Osteoblast (primary cell): Measurements from ENCODE around the gene FARP1. TPM values are rescaled to one million over a fixed set of nuclear protein-coding genes. Genes with fewer than 3 reads are reported as not detected.

Experiments used
- DNase-seq: peaks from one replicate; pipeline ENCODE4 v3.0.0; 2011; ENCODE audit warnings: low spot score, mixed read lengths; ENCODE audit not compliant: insufficient read length; ENCODE audit errors: missing footprints
- H2AFZ ChIP-seq: 2 replicates; pipeline ENCODE4 v1.6.0; 2011; ENCODE audit warnings: mild to moderate bottlenecking, low read length
- H3K27ac ChIP-seq: 2 replicates; pipeline ENCODE4 v1.5.1; 2011; ENCODE audit warnings: mild to moderate bottlenecking, low read depth, low read length, moderate library complexity
- H3K27me3 ChIP-seq: 2 replicates; pipeline ENCODE4 v1.6.0; 2012; ENCODE audit warnings: mild to moderate bottlenecking, control low read depth, inconsistent platforms, low read length, moderate library complexity; ENCODE audit not compliant: insufficient read depth
- H3K36me3 ChIP-seq: 2 replicates; pipeline ENCODE4 v1.5.1; 2011; ENCODE audit warnings: mild to moderate bottlenecking, low read length, control low read depth, moderate library complexity; ENCODE audit not compliant: insufficient read depth
- H3K4me1 ChIP-seq: 2 replicates; pipeline ENCODE4 v1.5.1; 2011; ENCODE audit warnings: mild to moderate bottlenecking, low read length, control low read depth, moderate library complexity; ENCODE audit not compliant: insufficient read depth
- H3K4me2 ChIP-seq: 2 replicates; pipeline ENCODE4 v1.6.0; 2011; ENCODE audit warnings: mild to moderate bottlenecking, low read length; ENCODE audit not compliant: insufficient read depth
- H3K4me3 ChIP-seq: fragments of 200-600 bp; sonication (generic); 3 replicates; pipeline ENCODE4 v1.5.1; 2012; ENCODE audit warnings: mild to moderate bottlenecking, low read length, inconsistent platforms; ENCODE audit not compliant: insufficient read depth
- H3K79me2 ChIP-seq: 2 replicates; pipeline ENCODE4 v1.6.0; 2012; ENCODE audit warnings: mild to moderate bottlenecking, low read length, control low read depth, inconsistent platforms; ENCODE audit not compliant: insufficient read depth
- H3K9me3 ChIP-seq: 2 replicates; pipeline ENCODE4 v1.5.1; 2011; ENCODE audit warnings: low read depth, low read length, control low read depth
- H4K20me1 ChIP-seq: 2 replicates; pipeline ENCODE4 v1.6.0; 2012; ENCODE audit warnings: mild to moderate bottlenecking, low read length, control low read depth; ENCODE audit not compliant: insufficient read depth
- total RNA-seq: library from RNA; depleted of rRNA; stranded (reverse); fragments of >200 nt; gene quantifications from 2 replicates; pipeline ENCODE4 v1.2.3, GENCODE V29; 2012
- TF ChIP-seq, protein P1 (sequence below): IDR thresholded peaks from 2 replicates; pipeline ENCODE4 v1.5.1; 2011; ENCODE audit warnings: mild to moderate bottlenecking, low read depth, low read length, moderate library complexity; ENCODE audit errors: extremely low read depth

FARP1 gene, protein sequence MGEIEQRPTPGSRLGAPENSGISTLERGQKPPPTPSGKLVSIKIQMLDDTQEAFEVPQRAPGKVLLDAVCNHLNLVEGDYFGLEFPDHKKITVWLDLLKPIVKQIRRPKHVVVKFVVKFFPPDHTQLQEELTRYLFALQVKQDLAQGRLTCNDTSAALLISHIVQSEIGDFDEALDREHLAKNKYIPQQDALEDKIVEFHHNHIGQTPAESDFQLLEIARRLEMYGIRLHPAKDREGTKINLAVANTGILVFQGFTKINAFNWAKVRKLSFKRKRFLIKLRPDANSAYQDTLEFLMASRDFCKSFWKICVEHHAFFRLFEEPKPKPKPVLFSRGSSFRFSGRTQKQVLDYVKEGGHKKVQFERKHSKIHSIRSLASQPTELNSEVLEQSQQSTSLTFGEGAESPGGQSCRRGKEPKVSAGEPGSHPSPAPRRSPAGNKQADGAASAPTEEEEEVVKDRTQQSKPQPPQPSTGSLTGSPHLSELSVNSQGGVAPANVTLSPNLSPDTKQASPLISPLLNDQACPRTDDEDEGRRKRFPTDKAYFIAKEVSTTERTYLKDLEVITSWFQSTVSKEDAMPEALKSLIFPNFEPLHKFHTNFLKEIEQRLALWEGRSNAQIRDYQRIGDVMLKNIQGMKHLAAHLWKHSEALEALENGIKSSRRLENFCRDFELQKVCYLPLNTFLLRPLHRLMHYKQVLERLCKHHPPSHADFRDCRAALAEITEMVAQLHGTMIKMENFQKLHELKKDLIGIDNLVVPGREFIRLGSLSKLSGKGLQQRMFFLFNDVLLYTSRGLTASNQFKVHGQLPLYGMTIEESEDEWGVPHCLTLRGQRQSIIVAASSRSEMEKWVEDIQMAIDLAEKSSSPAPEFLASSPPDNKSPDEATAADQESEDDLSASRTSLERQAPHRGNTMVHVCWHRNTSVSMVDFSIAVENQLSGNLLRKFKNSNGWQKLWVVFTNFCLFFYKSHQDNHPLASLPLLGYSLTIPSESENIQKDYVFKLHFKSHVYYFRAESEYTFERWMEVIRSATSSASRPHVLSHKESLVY
- total RNA-seq = 30.6 and 36.2 TPM in 2 replicates

DNA sequence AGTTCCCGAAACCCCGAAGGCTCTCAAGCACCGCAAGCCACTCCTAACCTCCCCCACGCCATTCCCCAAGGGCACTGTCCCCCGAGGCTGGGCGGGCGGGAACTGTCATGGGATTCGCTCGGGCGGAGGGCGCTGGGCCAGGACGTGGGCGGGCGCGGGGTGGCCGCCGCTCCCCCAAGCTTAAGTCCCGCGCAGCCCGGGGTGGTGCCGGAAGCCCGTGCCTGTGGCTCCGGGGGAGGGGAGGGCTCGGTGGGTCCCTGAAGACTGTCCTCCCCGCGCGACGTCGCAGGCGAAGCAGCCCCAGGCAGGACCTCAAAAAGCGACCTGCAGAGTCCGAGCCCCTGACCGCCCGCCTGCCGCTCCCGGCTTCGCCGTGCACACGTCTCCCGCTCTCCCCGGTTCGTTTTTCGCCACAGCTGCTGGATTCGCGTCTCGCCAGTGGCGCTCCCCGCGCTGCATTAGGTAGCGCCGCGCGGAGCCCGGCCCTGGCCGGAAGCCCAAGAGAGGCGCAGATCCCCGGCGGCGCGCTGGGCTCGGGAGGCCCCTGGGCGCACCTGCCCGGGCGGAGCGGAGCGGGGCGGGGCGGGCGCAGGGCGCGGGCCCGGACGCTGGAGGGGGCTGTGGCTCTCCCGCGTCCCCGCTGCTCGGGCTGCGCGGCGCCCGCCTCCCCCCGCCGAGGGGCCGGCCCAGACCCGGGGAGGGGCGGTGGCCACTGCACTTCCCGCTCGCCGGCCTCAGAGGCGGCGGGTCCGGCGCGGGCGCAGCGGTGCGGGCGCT is at the start of gene FARP1:
Gene FARP1, plus strand, starts transcription at position 715 of the 777 bp plus-strand sequence. CDS start 70,149 bp downstream, outside the sequence.
- Histone ChIP-seq H3K9me3 (no peaks in the 10 kb centered on the region), H4K20me1 (peaks cover 23% of the 10 kb centered on the region), H2AFZ (peak within 1 kb of the TSS; percentile 69), H3K36me3 (no peaks in the 10 kb centered on the region), H3K27me3 (no peaks in the 10 kb centered on the region), H3K4me2 (peak within 1 kb of the TSS; percentile 95), H3K4me1 (peaks cover 32% of the 10 kb centered on the region), H3K79me2 (peaks cover 35% of the 10 kb centered on the region), H3K27ac (peak within 1 kb of the TSS; percentile 93), H3K4me3 (peak within 1 kb of the TSS; percentile 88)
- DNase-seq = peak; percentile 98
- TF ChIP-seq, protein P1, sequence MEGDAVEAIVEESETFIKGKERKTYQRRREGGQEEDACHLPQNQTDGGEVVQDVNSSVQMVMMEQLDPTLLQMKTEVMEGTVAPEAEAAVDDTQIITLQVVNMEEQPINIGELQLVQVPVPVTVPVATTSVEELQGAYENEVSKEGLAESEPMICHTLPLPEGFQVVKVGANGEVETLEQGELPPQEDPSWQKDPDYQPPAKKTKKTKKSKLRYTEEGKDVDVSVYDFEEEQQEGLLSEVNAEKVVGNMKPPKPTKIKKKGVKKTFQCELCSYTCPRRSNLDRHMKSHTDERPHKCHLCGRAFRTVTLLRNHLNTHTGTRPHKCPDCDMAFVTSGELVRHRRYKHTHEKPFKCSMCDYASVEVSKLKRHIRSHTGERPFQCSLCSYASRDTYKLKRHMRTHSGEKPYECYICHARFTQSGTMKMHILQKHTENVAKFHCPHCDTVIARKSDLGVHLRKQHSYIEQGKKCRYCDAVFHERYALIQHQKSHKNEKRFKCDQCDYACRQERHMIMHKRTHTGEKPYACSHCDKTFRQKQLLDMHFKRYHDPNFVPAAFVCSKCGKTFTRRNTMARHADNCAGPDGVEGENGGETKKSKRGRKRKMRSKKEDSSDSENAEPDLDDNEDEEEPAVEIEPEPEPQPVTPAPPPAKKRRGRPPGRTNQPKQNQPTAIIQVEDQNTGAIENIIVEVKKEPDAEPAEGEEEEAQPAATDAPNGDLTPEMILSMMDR = no peak

DNA sequence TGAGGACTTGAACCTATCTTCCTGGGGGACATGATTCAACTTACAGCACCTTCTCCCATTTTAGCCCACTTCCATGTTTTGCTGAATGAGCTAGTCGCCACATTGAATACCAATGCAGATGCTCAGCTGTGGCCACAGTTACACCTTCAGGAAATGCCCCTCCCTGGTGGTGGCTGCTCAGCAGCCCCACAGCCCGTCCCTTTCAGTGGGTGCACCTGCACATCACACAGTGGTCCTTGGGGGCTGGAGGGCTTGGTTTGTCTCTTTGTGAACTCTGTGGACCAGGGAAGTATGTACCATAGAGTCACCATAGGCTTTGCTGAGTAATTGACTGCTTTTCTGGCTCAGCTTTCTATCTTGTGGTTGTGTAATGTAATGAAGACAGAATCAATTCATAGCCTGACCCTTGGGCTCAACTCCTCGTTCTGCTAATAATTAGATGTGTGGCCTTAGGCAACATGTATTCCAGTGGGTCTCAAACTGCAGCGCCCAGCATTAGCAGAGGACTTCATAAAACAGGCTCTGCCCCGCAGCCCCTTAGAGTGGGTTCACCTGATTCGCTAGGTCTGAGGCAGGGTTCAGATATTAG is 48.1 kb upstream of the FARP1 start:
- H3K79me2 ChIP-seq = no peaks in the 10 kb centered on the region
- no peaks in the 10 kb centered on the region for H3K27me3 ChIP-seq
- no peaks in the 10 kb centered on the region for H4K20me1 ChIP-seq
- H3K4me3 ChIP-seq = no peak overlapping the region
- TF ChIP-seq, protein P1 = no peak
- peaks cover 14% of the 10 kb centered on the region for H3K4me1 ChIP-seq
- H2AFZ ChIP-seq = no peak overlapping the region
- H3K36me3 ChIP-seq = no peaks in the 10 kb centered on the region
- no peak overlapping the region for H3K27ac ChIP-seq
- no peak for DNase-seq
- H3K9me3 ChIP-seq = peaks cover 5% of the 10 kb centered on the region
- no peak overlapping the region for H3K4me2 ChIP-seq

DNA sequence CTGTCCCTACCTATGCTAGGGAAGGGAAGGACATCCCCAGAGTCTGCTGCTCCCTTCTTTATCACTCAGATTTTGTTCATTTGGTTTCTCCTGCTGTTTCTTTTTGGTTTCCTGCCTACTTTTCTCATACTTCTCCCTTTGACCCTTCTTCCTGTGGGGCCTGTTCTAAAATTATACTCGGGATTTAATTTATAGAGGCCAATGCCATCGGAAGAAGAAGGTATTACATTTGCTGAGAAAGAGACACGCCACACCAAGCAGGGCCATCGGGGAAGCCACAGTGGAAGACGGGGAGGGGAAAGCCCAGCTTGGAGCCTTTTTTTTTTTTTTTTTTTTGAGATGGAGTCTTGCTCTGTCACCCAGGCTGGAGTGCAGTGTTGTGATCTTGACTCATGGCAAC is 46.8 kb upstream of the FARP1 start:
- H2AFZ ChIP-seq = peak overlapping the region; percentile 20

More for the DNA sequence above, 46.8 kb upstream of the FARP1 start:
- Histone ChIP-seq H3K27me3 (no peaks in the 10 kb centered on the region), H3K4me1 (peaks cover 11% of the 10 kb centered on the region), H4K20me1 (no peaks in the 10 kb centered on the region), H3K36me3 (no peaks in the 10 kb centered on the region), H3K4me2 (no peak overlapping the region), H3K9me3 (no peaks in the 10 kb centered on the region), H3K27ac (peak overlapping the region; percentile 28), H3K79me2 (no peaks in the 10 kb centered on the region), H3K4me3 (no peak overlapping the region)
- TF ChIP-seq, protein P1 = no peak
- DNase-seq = no peak
